Kidney epithelial cell (primary cell): ENCODE data around the gene VWA3A. TPM values are rescaled to one million over a fixed set of nuclear protein-coding genes. Genes with fewer than 3 reads are reported as not detected.

ENCODE experiments used
- DNase-seq: peaks from one replicate; pipeline ENCODE4 v3.0.0-alpha.2; 2010; ENCODE audit warnings: low read depth
- H3K27me3 ChIP-seq: 2 replicates; pipeline ENCODE4 v1.6.0; 2011; ENCODE audit warnings: low read length; ENCODE audit not compliant: control insufficient read depth, insufficient read depth
- H3K36me3 ChIP-seq: 2 replicates; pipeline ENCODE4 v1.5.1; 2011; ENCODE audit warnings: low read length; ENCODE audit not compliant: control insufficient read depth, insufficient read depth
- H3K4me3 ChIP-seq: 2 replicates; pipeline ENCODE4 v1.5.1; 2011; ENCODE audit warnings: low read depth, mild to moderate bottlenecking, control low read depth, low read length
- CTCF ChIP-seq: IDR thresholded peaks from 2 replicates; pipeline ENCODE4 v1.5.1; 2011; ENCODE audit warnings: mild to moderate bottlenecking, moderate library complexity, low read length, control low read depth, inconsistent platforms; ENCODE audit not compliant: insufficient read depth, poor library complexity, severe bottlenecking
- total RNA-seq: library from RNA; depleted of rRNA; stranded (reverse); fragments of >200 nt; gene quantifications from 2 replicates; pipeline ENCODE4 v1.2.3, GENCODE V29; 2015

VWA3A gene
- total RNA-seq, 1 donor from 2014 or later: 0.04 TPM

- no peaks in the 10 kb centered on the region for H3K36me3 ChIP-seq
- no peak overlapping the region for H3K4me3 ChIP-seq
- DNase-seq: no peak
- no peaks in the 10 kb centered on the region for H3K27me3 ChIP-seq
- no peak for TF ChIP-seq CTCF
These were observed 13.7 kb upstream of the VWA3A start for GRCh38 chr16:22078656-22079055.

GRCh38 chr16:22081050-22081449 lies 11.3 kb upstream of the VWA3A start:
- Histone ChIP-seq H3K27me3 (no peaks in the 10 kb centered on the region), H3K36me3 (no peaks in the 10 kb centered on the region), H3K4me3 (no peak overlapping the region)
- no peak for DNase-seq
- no peak for TF ChIP-seq CTCF

- no peak for TF ChIP-seq CTCF
- Histone ChIP-seq H3K36me3 (no peaks in the 10 kb centered on the region), H3K4me3 (no peak overlapping the region), H3K27me3 (no peaks in the 10 kb centered on the region)
- DNase-seq: no peak
These were observed 5.9 kb upstream of the VWA3A start for GRCh38 chr16:22086440-22086839.

- no peaks in the 10 kb centered on the region for H3K36me3 ChIP-seq
- no peak overlapping the region for H3K4me3 ChIP-seq
- TF ChIP-seq CTCF: no peak
- no peaks in the 10 kb centered on the region for H3K27me3 ChIP-seq
- DNase-seq: no peak
These were observed 3.7 kb upstream of the VWA3A start for GRCh38 chr16:22088642-22089041.

- no peak overlapping the region for H3K4me3 ChIP-seq
- H3K36me3 ChIP-seq: no peaks in the 10 kb centered on the region
- no peak for DNase-seq
- TF ChIP-seq CTCF: no peak
- no peaks in the 10 kb centered on the region for H3K27me3 ChIP-seq
These were observed 2.4 kb upstream of the VWA3A start for GRCh38 chr16:22089910-22090309.

GRCh38 chr16:22091721-22092120 lies 620 bp upstream of the VWA3A start:
- no peak for DNase-seq
- TF ChIP-seq CTCF: no peak
- Histone ChIP-seq H3K36me3 (no peaks in the 10 kb centered on the region), H3K4me3 (no peak overlapping the region), H3K27me3 (no peaks in the 10 kb centered on the region)
